ENCODE measurements around the gene CHST8.

CHST8 gene

GRCh38 chr19:33722456-33723239, 100.9 kb downstream of the CHST8 start:
- DNase-seq (ENCODE audit: low read depth), result no peak
- TF ChIP-seq, protein P1, sequence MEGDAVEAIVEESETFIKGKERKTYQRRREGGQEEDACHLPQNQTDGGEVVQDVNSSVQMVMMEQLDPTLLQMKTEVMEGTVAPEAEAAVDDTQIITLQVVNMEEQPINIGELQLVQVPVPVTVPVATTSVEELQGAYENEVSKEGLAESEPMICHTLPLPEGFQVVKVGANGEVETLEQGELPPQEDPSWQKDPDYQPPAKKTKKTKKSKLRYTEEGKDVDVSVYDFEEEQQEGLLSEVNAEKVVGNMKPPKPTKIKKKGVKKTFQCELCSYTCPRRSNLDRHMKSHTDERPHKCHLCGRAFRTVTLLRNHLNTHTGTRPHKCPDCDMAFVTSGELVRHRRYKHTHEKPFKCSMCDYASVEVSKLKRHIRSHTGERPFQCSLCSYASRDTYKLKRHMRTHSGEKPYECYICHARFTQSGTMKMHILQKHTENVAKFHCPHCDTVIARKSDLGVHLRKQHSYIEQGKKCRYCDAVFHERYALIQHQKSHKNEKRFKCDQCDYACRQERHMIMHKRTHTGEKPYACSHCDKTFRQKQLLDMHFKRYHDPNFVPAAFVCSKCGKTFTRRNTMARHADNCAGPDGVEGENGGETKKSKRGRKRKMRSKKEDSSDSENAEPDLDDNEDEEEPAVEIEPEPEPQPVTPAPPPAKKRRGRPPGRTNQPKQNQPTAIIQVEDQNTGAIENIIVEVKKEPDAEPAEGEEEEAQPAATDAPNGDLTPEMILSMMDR (conservative IDR thresholded peaks at IDR 0.05; ENCODE audit: low read length), result no peak
- H3K4me3 ChIP-seq (ENCODE audit: low read length), result no peak overlapping the region

GRCh38 chr19:33723512-33723911, 101.8 kb downstream of the CHST8 start:
- no peak overlapping the region for H3K4me3 ChIP-seq (ENCODE audit: low read length)
- no peak for DNase-seq (ENCODE audit: low read depth)
- TF ChIP-seq, protein P1 (conservative IDR thresholded peaks at IDR 0.05; ENCODE audit: low read length), result no peak

GRCh38 chr19:33724021-33724720, 102.4 kb downstream of the CHST8 start:
- H3K4me3 ChIP-seq (ENCODE audit: low read length), result no peak overlapping the region
- no peak for DNase-seq (ENCODE audit: low read depth)
- TF ChIP-seq, protein P1 (conservative IDR thresholded peaks at IDR 0.05; ENCODE audit: low read length), result no peak

DNA sequence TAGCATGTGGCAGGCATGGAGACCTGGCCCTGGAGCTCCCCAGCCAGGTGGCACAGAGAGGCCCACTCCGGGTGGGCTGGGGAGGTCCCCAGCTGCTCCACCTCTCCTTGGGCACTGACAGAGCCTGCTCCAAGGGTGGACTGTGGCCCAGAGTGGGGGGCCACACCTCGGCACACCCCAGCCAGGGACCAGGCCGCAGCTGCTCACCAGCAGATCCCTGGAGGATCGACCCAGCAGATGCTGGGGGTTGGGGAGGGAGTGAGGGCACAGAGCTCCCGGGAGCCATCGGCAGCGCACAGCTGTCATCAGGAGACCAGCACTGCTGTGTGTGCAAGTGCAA, 102.9 kb downstream of the CHST8 start:
- no peak overlapping the region for H3K4me3 ChIP-seq (ENCODE audit: low read length)
- TF ChIP-seq, protein P1 (conservative IDR thresholded peaks at IDR 0.05; ENCODE audit: low read length), result no peak
- DNase-seq (ENCODE audit: low read depth), result no peak

GRCh38 chr19:33725567-33725966, 103.8 kb downstream of the CHST8 start:
- TF ChIP-seq, protein P1 (conservative IDR thresholded peaks at IDR 0.05; ENCODE audit: low read length), result no peak
- no peak overlapping the region for H3K4me3 ChIP-seq (ENCODE audit: low read length)
- no peak for DNase-seq (ENCODE audit: low read depth)

DNA sequence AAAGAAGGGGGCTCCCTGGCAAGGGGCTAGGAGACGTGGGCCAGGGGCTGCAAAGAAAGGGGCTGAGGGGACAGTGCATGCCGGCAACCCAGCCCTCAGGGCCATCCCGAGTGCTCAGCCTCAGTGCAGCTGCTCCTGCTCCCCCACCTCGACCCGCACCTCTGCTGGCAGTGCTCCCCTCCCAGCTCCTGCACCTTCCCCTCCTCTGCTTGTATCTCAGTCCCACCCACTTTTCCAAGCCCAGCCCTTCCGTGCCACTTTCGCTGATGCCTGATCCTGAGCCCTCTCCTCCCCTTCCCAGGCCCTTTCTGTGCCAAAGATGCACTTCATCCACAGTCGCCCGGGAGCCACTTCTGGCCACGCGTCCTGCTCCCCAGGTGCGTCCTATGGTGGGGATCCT, 105.0 kb downstream of the CHST8 start:
- no peak for DNase-seq (ENCODE audit: low read depth)
- TF ChIP-seq, protein P1 (conservative IDR thresholded peaks at IDR 0.05; ENCODE audit: low read length), result no peak
- no peak overlapping the region for H3K4me3 ChIP-seq (ENCODE audit: low read length)
